Heart right ventricle (tissue), 16 donors: ENCODE data around the gene PPM1N. TPM values are rescaled to one million over a fixed set of nuclear protein-coding genes. Genes with fewer than 3 reads are reported as not detected.

Experiments used
- ATAC-seq, 8 donors: fragments of 200-7000 bp; cut with Tn5 transposase; one replicate each; pipeline ENCODE4 v1.9.1; 2020; ENCODE audit warnings: mild to moderate bottlenecking in 8 of 8, moderate library complexity in 8 of 8, moderate number of reproducible peaks in 1 of 8
- DNase-seq, 2 donors: peaks; one replicate each; pipeline ENCODE4 v3.0.0-alpha.2; 2020
- H3K27ac ChIP-seq, 10 donors: fragments of 200-600 bp; sonication (generic) in 2 of 10; one replicate each; pipeline versions ENCODE4 v1.5.0 to v1.8.0; 2020 to 2022; ENCODE audit warnings: mild to moderate bottlenecking in 3 of 10
- H3K27me3 ChIP-seq, 7 donors: fragments of 200-600 bp; one replicate each; pipeline ENCODE4 v1.8.0; 2021 to 2022; ENCODE audit warnings: mild to moderate bottlenecking in 2 of 7
- H3K36me3 ChIP-seq, 9 donors: fragments of 200-600 bp; sonication (generic) in 1 of 9; one replicate each; pipeline versions ENCODE4 v1.5.0 to v1.8.0; 2020 to 2022; ENCODE audit warnings: mild to moderate bottlenecking in 2 of 9
- H3K4me1 ChIP-seq, 9 donors: fragments of 200-600 bp; sonication (generic) in 1 of 9; one replicate each; pipeline versions ENCODE4 v1.5.0 to v1.8.0; 2020 to 2022; ENCODE audit warnings: mild to moderate bottlenecking in 4 of 9
- H3K4me3 ChIP-seq, 10 donors: fragments of 200-600 bp; sonication (generic) in 2 of 10; one replicate each; pipeline versions ENCODE4 v1.5.0 to v1.8.0; 2020 to 2022; ENCODE audit warnings: mild to moderate bottlenecking in 7 of 10, moderate library complexity in 2 of 10
- H3K9me3 ChIP-seq, 11 donors: fragments of 200-600 bp in 10 of 11; sonication (generic) in 2 of 11; one replicate each; pipeline versions ENCODE4 v1.5.0 to v1.8.0; 2013 to 2022; ENCODE audit warnings: mild to moderate bottlenecking in 2 of 11, control low read depth in 1 of 11, moderate library complexity in 1 of 11
- CTCF ChIP-seq, 9 donors: fragments of 200-600 bp; sonication (generic) in 2 of 9; IDR thresholded peaks; one replicate each; pipeline versions ENCODE4 v1.5.0 to v1.8.0; 2021 to 2022; ENCODE audit warnings: antibody characterized with exemption in 9 of 9, mild to moderate bottlenecking in 5 of 9, moderate library complexity in 1 of 9
- WGBS, 2 donors: extraction: QIAGEN DNeasy Blood & Tissue Kit; methylation state at CpG; one replicate each; pipeline ENCODE4 v1.1.7; 2013; ENCODE audit warnings: inconsistent platforms in 1 of 2; 5-methylcytosine and 5-hydroxymethylcytosine counted together
- intact Hi-C, 10 donors: fragments of 100-400 bp; cut with DNase I; formaldehyde crosslinking; loops; one replicate each; pipeline versions ENCODE4 v1.11.1 to v1.14.2; 2022
- polyA plus RNA-seq, 2 donors: library from polyadenylated mRNA; stranded (reverse); fragments of 200-250 nt; gene quantifications; one replicate each; pipeline ENCODE4 v1.2.3, GENCODE V29; 2013
- total RNA-seq, 10 donors: library from RNA; stranded (reverse); fragmentation: NEBNext Ultra II Directional in 3 of 10; extraction: Animal tissue kit (Norgen Biotek cat#: 25700) in 3 of 10; gene quantifications; one replicate each; pipeline versions ENCODE4 v1.2.1 to v1.2.4, GENCODE V29; 2021 to 2023
- donor health status: Arrhythmogenic right ventricular cardiomyopathy.
- donor health status: ischemic (EF 13 %, LVEDD 7.1; RV severe dilation, severe dysfunction).
- donor health status: healthy with polysubstance abuse.
- donor health status: DM: no; HTN: yes; CAD: no.
- donor health status: DM: no; HTN: no; CAD: no.
- donor health status: ischemic (EF 25% LVEDD 6.9; RV normal size, moderate dysfunction).
- donor health status: ischemic (EF 25% LVEDD 5.7; RV mildly dilated, moderate dysfunction).
- donor health status: healthy.
- donor health status: DM: yes; HTN: yes; CAD: no.
- donor health status: Ischemic cardiomyopathy.
- donor health status: ischemic (EF 35%, LVEDD 5.7; RV mildly dilated, moderate dysfunction).
- donor health status: nonischemic (EF 11% LVEDD 7.7; RV severe dilation, severe dysfunction).
- donor health status: DM: yes; HTN: yes; CAD: no.
- donor health status: PGD.
- donor health status: ischemic (EF 29% LVEDD 5.4; RV normal size, mild dysfunction).
- donor health status: nonischemic (EF 23%, LVEDD 6.1; RV moderate dilation, normal function).

Gene PPM1N
- total and polyA plus RNA-seq, 12 donors = 0.32 to 3.6 (median 0.57) TPM; not detected in 5

GRCh38 chr19:45476304-45476703 lies 21.9 kb upstream of the PPM1N start:
- ATAC-seq = no peak
- Histone ChIP-seq H3K27me3 (peaks cover 0 to 44% (median 0%) of the 10 kb centered on the region in 7 donors), H3K27ac (no peak overlapping the region), H3K9me3 (no peaks in the 10 kb centered on the region), H3K36me3 (no peaks in the 10 kb centered on the region), H3K4me3 (no peak overlapping the region), H3K4me1 (peaks cover 0 to 41% (median 22%) of the 10 kb centered on the region in 9 donors)
- 57 to 61% methylated on average over 5 of the region's 5 CpGs for WGBS, 2 donors
- TF ChIP-seq CTCF (IDR thresholded peaks at IDR 0.05) = no peak
- intact Hi-C loops = loop anchor here in 1 of 10 donors (10.0 kb wide), 1 partner anchor 52 kb away; the partner anchor contains the start of gene ERCC1
- DNase-seq = no peak

DNA sequence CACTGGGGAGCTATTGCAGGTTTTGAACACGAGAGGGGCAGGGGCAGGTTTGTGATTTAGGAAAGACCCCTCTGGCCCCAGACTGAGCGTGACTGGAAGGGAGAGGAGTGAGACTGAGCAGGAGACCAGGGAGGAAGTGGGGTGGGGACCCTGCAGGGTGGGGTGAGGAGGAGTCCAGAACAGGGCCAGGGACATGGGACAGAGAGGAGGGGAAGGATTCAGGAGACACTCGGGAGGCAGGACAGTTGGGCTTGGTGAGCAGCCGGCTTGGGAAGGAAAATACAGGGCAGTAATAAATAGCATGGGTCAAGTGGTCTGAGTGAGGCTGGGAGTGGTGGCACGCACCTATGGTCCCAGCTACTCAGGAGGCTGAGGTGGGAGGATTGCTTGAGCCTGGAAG lies 21.1 kb upstream of the PPM1N start:
- no peak for TF ChIP-seq CTCF (IDR thresholded peaks at IDR 0.05)

GRCh38 chr19:45477713-45478453 lies 20.4 kb upstream of the PPM1N start:
- no peaks in the 10 kb centered on the region for H3K9me3 ChIP-seq
- no peak for ATAC-seq
- WGBS, 2 donors = 8 to 10% methylated on average over 12 of the region's 12 CpGs

More for the DNA sequence above, 21.1 kb upstream of the PPM1N start:
- peaks cover 0 to 36% (median 18%) of the 10 kb centered on the region in 9 donors for H3K4me1 ChIP-seq
- no peaks in the 10 kb centered on the region for H3K36me3 ChIP-seq
- peak overlapping the region in 1 of 10 donors; percentile 99 for H3K27ac ChIP-seq
- H3K9me3 ChIP-seq = no peaks in the 10 kb centered on the region
- no peak for ATAC-seq
- 30 to 31% methylated on average over 5 of the region's 5 CpGs for WGBS, 2 donors
- peaks cover 0 to 35% (median 0%) of the 10 kb centered on the region in 7 donors for H3K27me3 ChIP-seq
- no peak for DNase-seq
- no peak overlapping the region for H3K4me3 ChIP-seq
- intact Hi-C loops = loop anchor here in 1 of 10 donors (10.0 kb wide), 1 partner anchor 52 kb away; the partner anchor contains the start of gene ERCC1

More at GRCh38 chr19:45477713-45478453, 20.4 kb upstream of the PPM1N start:
- TF ChIP-seq CTCF (IDR thresholded peaks at IDR 0.05) = no peak
- Histone ChIP-seq H3K27ac (peak overlapping the region in 9 of 10 donors; percentile 87 to 100 (median 94)), H3K27me3 (peaks cover 0 to 28% (median 0%) of the 10 kb centered on the region in 7 donors), H3K36me3 (no peaks in the 10 kb centered on the region), H3K4me3 (peak overlapping the region in 9 of 10 donors; percentile 37 to 71 (median 61)), H3K4me1 (peaks cover 0 to 29% (median 11%) of the 10 kb centered on the region in 9 donors)
- no peak for DNase-seq
- intact Hi-C loops = loop anchor here in 8 of 10 donors (1.0 to 10.0 kb wide), 3 partner anchors 39 to 53 kb away; partner anchors contain the start of gene ERCC1 (in 1 of the 8)
